Pancreas (tissue), 10 donors: Measurements from ENCODE around the gene ADGRE2. TPM values are rescaled to one million over a fixed set of nuclear protein-coding genes. Genes with fewer than 3 reads are reported as not detected.

Experiments used
- ATAC-seq, 4 donors: fragments of 200-7000 bp; cut with Tn5 transposase; one replicate each; pipeline versions ENCODE4 v1.8.0 to v1.9.1; 2020; ENCODE audit warnings: mild to moderate bottlenecking in 4 of 4, moderate library complexity in 4 of 4
- DNase-seq, 6 donors: peaks; one replicate each; pipeline ENCODE4 v3.0.0-alpha.2; 2020
- FAIRE-seq: peaks from 2 replicates; lab custom pipeline; 2012; peaks lifted over from hg19 to GRCh38; lab: Jason Lieb, UNC
- H3K27ac ChIP-seq, 4 donors: fragments of 200-600 bp; sonication (generic); 1 replicate in 3 of 4; 2 replicates in 1 of 4; pipeline versions ENCODE4 v1.5.0 to v1.8.0; 2020
- H3K27me3 ChIP-seq, 4 donors: fragments of 200-600 bp; one replicate each; pipeline ENCODE4 v1.8.0; 2021
- H3K36me3 ChIP-seq, 3 donors: fragments of 200-600 bp; sonication (generic) in 1 of 3; one replicate each; pipeline versions ENCODE4 v1.5.0 to v1.8.0; 2020 to 2021
- H3K4me1 ChIP-seq, 3 donors: fragments of 200-600 bp; one replicate each; pipeline ENCODE4 v1.8.0; 2021
- H3K4me3 ChIP-seq, 4 donors: fragments of 200-600 bp; sonication (generic) in 2 of 4; one replicate each; pipeline versions ENCODE4 v1.5.0 to v1.8.0; 2020 to 2021
- H3K9me3 ChIP-seq, 4 donors: fragments of 200-600 bp; one replicate each; pipeline ENCODE4 v1.8.0; 2021
- CTCF ChIP-seq, 4 donors: fragments of 200-600 bp; sonication (generic) in 3 of 4; IDR thresholded peaks; one replicate each; pipeline versions ENCODE4 v1.5.0 to v1.8.0; 2021; ENCODE audit warnings: antibody characterized with exemption in 4 of 4
- WGBS, 2 donors: extraction: QIAGEN DNeasy Blood & Tissue Kit; methylation state at CpG; one replicate each; pipeline ENCODE4 v1.1.7; 2013; 5-methylcytosine and 5-hydroxymethylcytosine counted together
- intact Hi-C, 3 donors: fragments of 100-400 bp; cut with DNase I; formaldehyde crosslinking; loops; one replicate each; pipeline versions ENCODE4 v1.11.1 to v1.14.2; 2022
- polyA plus RNA-seq, 2 donors: library from polyadenylated mRNA; stranded (reverse); fragments of 200-250 nt; gene quantifications; one replicate each; pipeline ENCODE4 v1.2.3, GENCODE V29; 2013
- total RNA-seq, 6 donors: library from RNA; stranded (reverse); fragmentation: NEBNext Ultra II Directional in 4 of 6; extraction: Animal tissue kit (Norgen Biotek cat#: 25700) in 4 of 6; gene quantifications; one replicate each; pipeline versions ENCODE4 v1.2.1 to v1.2.4, GENCODE V29; 2021 to 2023
- donor health status: healthy with polysubstance abuse.
- donor health status: DM: no; HTN: no; CAD: no; lungs with moderate emphysema.
- donor health status: DM: no; HTN: no; CAD: no.
- donor health status: control.
- donor health status: control.
- donor health status: Bipolar disorder and iron deficiency.
- donor health status: DM: yes; HTN: yes; CAD: no.
- donor health status: DM: no; HTN: no; CAD: no.
- donor health status: DM: no; HTN: no; CAD: no.
- donor health status: DM: yes; HTN: yes; CAD: no.

The ADGRE2 gene
- total and polyA plus RNA-seq, 8 donors = 0.31 to 4.5 (median 0.70) TPM

- intact Hi-C loops = no loop called here
- FAIRE-seq (no peak), DNase-seq (no peak), ATAC-seq (peak in 2 of 4 donors; percentile 25 to 46)
- no peak overlapping the region for H3K4me3 ChIP-seq
- no peaks in the 10 kb centered on the region for H3K9me3 ChIP-seq
- H3K27me3 ChIP-seq = peaks cover 0 to 8% (median 0%) of the 10 kb centered on the region in 4 donors
- no peaks in the 10 kb centered on the region for H3K4me1 ChIP-seq
- no peak for TF ChIP-seq CTCF (IDR thresholded peaks at IDR 0.05)
- H3K27ac ChIP-seq = no peak overlapping the region
- 20 to 35% methylated on average over 3 of the region's 3 CpGs for WGBS, 2 donors
- no peaks in the 10 kb centered on the region for H3K36me3 ChIP-seq
These were observed 94.9 kb downstream of the ADGRE2 start for GRCh38 chr19:14683439-14683838.

Other genes starting within 250 kb of the ADGRE2 start
- gene TECR, start 249.0 kb downstream of the ADGRE2 start, total RNA-seq = 10 to 100 TPM; 41.8 to 68.5 (median 50.8) TPM
- 100 to 1,000 TPM; 115 to 129 TPM for gene TECR, start 249.0 kb downstream of the ADGRE2 start, polyA plus RNA-seq
- gene NDUFB7, start 206.5 kb downstream of the ADGRE2 start, total RNA-seq = 10 to 100 TPM; 62.5 to 80.9 (median 71.7) TPM
- gene NDUFB7, start 206.5 kb downstream of the ADGRE2 start, polyA plus RNA-seq = 100 to 1,000 TPM; 247 to 270 TPM
- gene CLEC17A, start 195.5 kb downstream of the ADGRE2 start, total RNA-seq = under 1 TPM in 3 of 6 donors, not detected in 3; 0.09 to 0.15 (median 0.13) TPM
- under 1 TPM in 1 of 2 donors, not detected in 1; 0.11 TPM for gene CLEC17A, start 195.5 kb downstream of the ADGRE2 start, polyA plus RNA-seq
- gene ADGRE3, start 103.7 kb downstream of the ADGRE2 start, total RNA-seq = under 1 TPM in 2 of 6 donors, not detected in 4; 0.41 to 0.83 TPM
- not detected for gene ADGRE3, start 103.7 kb downstream of the ADGRE2 start, polyA plus RNA-seq
- gene ZNF333, start 88.5 kb downstream of the ADGRE2 start, total RNA-seq = 1 to 10 TPM; 5.4 to 9.9 (median 7.6) TPM
- 10 to 100 TPM; 10.4 to 14.4 TPM for gene ZNF333, start 88.5 kb downstream of the ADGRE2 start, polyA plus RNA-seq
- not detected for gene OR7A5, start 56.6 kb upstream of the ADGRE2 start, total RNA-seq
- gene OR7A5, start 56.6 kb upstream of the ADGRE2 start, polyA plus RNA-seq = not detected
- under 1 TPM in 1 of 6 donors, not detected in 5; 0.03 TPM for gene OR7C1, start 56.6 kb upstream of the ADGRE2 start, total RNA-seq
- gene OR7C1, start 56.6 kb upstream of the ADGRE2 start, polyA plus RNA-seq = not detected
- not detected for gene OR7A10, start 70.4 kb upstream of the ADGRE2 start, total RNA-seq
- not detected for gene OR7A10, start 70.4 kb upstream of the ADGRE2 start, polyA plus RNA-seq
- gene OR7A17, start 107.6 kb upstream of the ADGRE2 start, total RNA-seq = not detected
- gene OR7A17, start 107.6 kb upstream of the ADGRE2 start, polyA plus RNA-seq = not detected
- gene OR7C2, start 162.9 kb upstream of the ADGRE2 start, total RNA-seq = not detected
- gene OR7C2, start 162.9 kb upstream of the ADGRE2 start, polyA plus RNA-seq = not detected
- gene SLC1A6, start 201.3 kb upstream of the ADGRE2 start, total RNA-seq = under 1 TPM in 2 of 6 donors, not detected in 4; 0.15 to 0.38 TPM
- under 1 TPM in 1 of 2 donors, not detected in 1; 0.23 TPM for gene SLC1A6, start 201.3 kb upstream of the ADGRE2 start, polyA plus RNA-seq